Fibroblast of pulmonary artery (primary cell): Measurements from ENCODE around the gene DOCK4.
"Not testable (repeated sequence)": the region's sequence is repeated elsewhere in the genome, so short reads cannot be mapped to it uniquely, and the experiment has no call there.

Source experiments
- DNase-seq: peaks from one replicate; pipeline ENCODE4 v3.0.0-alpha.2; 2010; ENCODE audit warnings: low read depth
- H3K4me3 ChIP-seq: replicated peaks from 2 replicates; pipeline ENCODE4 v1.5.1; 2011; ENCODE audit warnings: low read depth, mild to moderate bottlenecking, control low read depth, low read length, moderate library complexity
- TF ChIP-seq, protein P1 (sequence below): IDR thresholded peaks from 2 replicates; pipeline ENCODE4 v1.5.1; 2011; ENCODE audit warnings: mild to moderate bottlenecking, control low read depth, low read length, inconsistent platforms; ENCODE audit errors: missing control alignments

DOCK4 gene

DNA sequence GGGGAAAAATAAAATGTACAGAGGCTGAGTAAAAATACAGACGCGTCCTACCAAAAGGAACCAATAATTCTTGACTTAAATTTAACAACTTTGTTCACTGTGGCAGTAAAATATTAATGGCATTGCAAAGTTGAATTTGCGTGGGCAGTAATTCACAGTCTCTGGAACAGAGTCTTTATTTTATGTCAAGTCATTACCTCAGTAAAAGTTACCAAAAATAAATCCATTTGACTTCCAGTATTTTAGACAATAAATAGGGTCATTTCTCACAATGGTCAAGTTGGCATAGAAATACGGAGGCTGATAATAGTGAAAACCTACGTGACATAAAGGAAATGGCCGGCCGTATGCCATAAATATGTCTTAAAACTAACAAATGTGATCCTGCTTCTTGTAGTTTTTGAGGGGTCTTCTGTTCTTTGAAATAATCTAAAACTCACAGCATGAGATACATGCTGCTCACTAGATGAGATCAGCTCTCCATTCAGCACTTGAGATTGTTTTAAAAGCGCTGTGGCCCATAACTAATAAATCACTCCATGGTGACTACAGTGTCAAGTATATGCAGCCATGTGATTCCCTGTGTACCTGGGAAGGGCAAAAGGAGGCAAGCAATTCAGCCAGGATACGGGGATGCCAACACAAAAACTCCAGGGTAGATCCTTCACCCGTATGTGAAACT is 75.3 kb downstream of the DOCK4 start:
- no peak overlapping the region for H3K4me3 ChIP-seq
- TF ChIP-seq, protein P1, sequence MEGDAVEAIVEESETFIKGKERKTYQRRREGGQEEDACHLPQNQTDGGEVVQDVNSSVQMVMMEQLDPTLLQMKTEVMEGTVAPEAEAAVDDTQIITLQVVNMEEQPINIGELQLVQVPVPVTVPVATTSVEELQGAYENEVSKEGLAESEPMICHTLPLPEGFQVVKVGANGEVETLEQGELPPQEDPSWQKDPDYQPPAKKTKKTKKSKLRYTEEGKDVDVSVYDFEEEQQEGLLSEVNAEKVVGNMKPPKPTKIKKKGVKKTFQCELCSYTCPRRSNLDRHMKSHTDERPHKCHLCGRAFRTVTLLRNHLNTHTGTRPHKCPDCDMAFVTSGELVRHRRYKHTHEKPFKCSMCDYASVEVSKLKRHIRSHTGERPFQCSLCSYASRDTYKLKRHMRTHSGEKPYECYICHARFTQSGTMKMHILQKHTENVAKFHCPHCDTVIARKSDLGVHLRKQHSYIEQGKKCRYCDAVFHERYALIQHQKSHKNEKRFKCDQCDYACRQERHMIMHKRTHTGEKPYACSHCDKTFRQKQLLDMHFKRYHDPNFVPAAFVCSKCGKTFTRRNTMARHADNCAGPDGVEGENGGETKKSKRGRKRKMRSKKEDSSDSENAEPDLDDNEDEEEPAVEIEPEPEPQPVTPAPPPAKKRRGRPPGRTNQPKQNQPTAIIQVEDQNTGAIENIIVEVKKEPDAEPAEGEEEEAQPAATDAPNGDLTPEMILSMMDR, result no peak
- no peak for DNase-seq

DNA sequence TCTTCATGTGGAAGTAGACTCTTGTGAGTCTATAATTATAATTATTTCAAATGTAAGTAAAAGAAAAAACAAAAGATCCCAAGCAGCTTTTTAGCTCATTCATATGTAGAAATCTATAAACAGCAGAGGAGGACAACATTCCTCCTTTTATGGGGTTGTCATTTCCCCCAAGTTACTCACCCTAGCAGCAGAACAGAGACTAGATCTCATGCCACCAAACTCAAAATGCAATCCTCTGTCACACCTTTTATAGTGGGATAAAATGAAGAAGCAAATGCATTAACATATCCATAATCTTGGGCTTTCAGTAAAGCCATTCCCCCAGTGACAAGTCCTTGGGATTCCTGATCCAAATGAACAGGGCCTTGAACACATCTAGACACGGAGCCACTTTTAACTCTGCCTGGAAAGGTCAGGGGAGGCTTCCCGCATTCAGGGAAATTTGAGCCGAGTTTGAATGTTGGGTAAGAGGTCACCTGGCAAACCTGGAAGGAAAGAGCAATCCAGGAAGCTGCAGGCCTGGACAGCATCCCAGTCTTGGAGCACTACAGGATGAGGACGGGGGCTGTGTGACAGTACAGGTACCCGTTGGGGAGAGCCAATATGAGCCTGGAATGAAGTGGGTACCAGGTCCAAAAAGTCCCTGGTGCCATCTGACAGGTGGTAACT is 76.4 kb downstream of the DOCK4 start:
- no peak overlapping the region for H3K4me3 ChIP-seq
- TF ChIP-seq, protein P1, result no peak
- DNase-seq, result no peak

GRCh38 chr7:112128461-112129425 is 77.5 kb downstream of the DOCK4 start:
- not testable (repeated sequence) for H3K4me3 ChIP-seq, DNase-seq

GRCh38 chr7:112128041-112128440 is 78.2 kb downstream of the DOCK4 start:
- not testable (repeated sequence) for DNase-seq

GRCh38 chr7:112125250-112125649 is 80.9 kb downstream of the DOCK4 start:
- TF ChIP-seq, protein P1, result no peak
- H3K4me3 ChIP-seq, result no peak overlapping the region
- no peak for DNase-seq

More at GRCh38 chr7:112128041-112128440, 78.2 kb downstream of the DOCK4 start:
- H3K4me3 ChIP-seq, result not testable (repeated sequence)

DNA sequence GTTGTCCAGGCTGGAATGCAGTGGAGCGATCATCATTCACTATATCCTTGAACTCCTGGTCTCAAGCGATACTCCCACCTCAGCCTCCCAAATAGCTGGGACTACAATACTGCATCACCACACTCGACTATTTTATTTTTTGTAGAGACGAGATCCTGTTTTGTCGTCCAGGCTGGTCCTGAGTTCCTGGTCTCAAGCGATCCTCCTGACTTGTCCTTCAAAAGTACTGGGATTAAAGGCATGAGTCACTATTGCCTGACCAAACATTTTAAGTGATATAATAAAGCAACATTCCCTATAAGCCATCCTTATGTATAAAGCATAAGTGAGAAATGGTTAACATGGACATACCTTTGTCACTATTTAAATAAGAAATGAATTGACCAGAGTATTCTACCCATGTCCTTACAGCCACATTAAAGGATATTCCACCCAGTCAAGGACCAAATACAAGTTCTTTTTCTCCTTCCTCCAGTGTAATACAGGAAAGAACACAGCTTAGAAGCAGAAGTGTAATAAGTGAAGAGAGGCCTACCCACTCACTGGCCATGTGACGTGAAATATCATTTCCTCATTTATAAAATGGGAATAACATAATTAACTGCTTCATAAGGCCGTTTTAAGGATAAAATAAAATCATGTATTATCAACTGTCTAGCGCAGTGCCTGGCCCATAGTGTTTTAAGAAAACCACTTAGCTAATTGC is 82.0 kb downstream of the DOCK4 start:
- TF ChIP-seq, protein P1, result no peak
- no peak for DNase-seq
- H3K4me3 ChIP-seq, result no peak overlapping the region

DNA sequence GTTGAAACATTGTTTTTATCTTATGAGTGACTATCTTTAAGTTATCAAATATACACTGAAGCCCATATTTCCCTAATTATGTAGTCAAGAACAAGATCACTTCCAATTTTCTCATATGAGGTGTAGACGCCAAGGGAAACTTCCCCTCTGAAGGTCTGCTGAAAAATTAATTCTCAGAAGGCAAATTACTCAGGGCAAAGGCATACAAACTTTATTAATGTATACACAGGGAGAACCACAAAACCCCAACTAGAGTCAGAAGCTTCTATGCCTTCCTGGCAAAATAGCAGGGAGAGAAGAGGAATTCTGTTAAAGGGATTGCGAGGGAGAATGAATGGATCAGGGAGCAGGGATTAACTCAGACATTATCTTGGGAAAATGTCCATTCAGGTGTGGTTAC is 83.4 kb downstream of the DOCK4 start:
- DNase-seq, result no peak
- no peak overlapping the region for H3K4me3 ChIP-seq
- TF ChIP-seq, protein P1, result no peak
